ENCODE results near the gene GPBP1.
"Not testable (repeated sequence)": the region's sequence is repeated elsewhere in the genome, so short reads cannot be mapped to it uniquely, and the experiment has no call there.

GPBP1 gene, protein sequence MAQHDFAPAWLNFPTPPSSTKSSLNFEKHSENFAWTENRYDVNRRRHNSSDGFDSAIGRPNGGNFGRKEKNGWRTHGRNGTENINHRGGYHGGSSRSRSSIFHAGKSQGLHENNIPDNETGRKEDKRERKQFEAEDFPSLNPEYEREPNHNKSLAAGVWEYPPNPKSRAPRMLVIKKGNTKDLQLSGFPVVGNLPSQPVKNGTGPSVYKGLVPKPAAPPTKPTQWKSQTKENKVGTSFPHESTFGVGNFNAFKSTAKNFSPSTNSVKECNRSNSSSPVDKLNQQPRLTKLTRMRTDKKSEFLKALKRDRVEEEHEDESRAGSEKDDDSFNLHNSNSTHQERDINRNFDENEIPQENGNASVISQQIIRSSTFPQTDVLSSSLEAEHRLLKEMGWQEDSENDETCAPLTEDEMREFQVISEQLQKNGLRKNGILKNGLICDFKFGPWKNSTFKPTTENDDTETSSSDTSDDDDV

DNA sequence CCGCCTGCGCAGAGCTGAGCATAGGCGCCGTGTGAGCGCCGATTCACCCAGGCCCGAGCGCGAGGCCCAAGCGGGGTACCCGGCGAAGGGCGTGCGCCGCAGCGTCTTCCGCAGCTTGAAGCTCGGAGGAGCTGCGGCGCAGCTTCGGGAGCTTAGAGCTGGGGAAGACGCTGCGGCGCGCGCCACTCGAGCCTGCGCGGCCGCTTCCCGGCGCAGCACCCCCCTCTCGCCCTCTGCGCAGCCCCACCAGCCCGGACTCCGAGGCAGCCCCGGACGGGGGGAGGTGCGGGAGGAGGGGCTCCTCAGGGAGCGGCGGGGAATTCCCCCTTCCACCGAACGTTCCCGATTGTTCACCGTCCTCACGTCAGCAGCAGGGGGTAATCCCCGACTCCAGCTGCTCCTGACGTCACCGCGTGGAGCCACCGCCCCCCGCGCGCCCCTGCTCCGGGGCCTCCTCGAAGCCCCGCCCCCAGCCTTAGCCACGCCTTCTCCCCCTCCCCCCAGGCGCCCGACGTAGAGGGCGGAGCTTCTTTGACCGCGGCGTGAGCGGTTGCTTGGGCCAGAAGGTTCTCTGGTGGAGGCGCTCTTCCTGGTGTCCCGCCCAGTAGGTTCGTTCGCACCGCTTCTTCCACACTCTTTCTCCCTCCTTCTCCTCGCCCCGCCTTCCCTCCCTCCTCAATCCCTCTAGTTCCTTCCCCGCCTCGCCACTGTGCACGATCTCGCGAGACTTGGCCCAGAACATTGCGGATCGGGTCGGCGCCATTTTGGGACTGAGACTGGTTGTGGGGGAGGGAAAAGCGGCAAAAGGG lies at the start of gene GPBP1:
GPBP1 (plus strand) TSS at position 741 of the 809 bp plus-strand sequence. CDS start 40,072 bp downstream, outside the sequence.
- DNase-seq = peak; percentile 99

DNA sequence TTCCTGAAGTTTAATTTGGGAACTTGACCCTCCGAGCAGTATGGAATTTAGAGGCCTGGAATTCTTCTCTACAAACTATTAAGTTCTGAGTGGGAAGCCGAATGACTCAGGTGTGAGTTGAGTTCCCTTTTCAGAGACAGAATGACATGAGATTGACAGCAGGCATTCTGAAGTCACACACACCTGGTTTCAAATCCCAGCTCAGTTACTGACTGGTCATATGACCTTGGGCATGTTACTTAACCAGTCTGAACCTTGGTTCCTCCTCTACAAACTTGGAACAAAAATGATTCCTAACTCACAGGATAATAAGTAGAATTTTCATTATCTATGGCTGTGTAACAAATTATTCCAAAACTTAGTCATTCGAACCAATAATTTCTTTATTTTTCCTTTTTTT lies 45.5 kb upstream of the GPBP1 start:
- no peak for DNase-seq

DNA sequence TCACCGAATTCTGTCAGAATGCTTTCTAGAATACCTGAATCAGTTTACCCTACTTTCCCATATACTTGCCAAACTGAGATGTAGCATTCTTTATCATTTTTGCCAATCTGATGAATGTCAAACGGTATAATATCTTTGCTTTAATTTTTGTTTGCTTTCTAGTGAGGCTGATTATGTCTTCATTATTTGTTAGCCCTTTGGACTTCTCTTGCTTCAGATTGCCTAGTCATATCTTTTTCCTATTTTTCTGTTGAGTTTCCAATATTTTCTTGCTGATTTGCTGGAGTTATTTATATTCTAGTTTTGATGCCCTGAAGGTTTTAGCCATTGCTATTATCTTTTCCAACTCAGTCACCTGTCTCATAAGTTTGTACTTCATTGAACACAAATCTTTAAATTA lies 40.3 kb upstream of the GPBP1 start:
- DNase-seq = no peak

DNA sequence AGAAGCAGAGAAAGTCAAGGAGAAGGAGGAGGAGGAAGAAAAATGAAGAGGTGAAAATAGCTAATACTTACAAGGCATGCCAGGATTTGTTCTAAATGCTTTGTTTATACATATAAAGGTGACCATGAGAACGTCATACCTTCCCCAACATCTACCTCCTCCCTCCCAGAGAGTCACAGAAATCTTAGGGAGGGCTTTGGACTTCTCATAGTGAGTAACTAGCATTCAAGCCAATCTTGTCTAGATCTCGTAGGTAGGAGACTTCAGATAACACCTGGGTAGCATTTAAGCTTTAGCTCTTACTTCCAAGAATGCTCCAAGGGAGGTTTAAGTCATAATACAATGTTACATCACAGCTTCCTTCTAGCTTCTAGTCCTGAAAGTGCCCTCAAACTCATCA lies 36.5 kb upstream of the GPBP1 start:
- DNase-seq = no peak

DNA sequence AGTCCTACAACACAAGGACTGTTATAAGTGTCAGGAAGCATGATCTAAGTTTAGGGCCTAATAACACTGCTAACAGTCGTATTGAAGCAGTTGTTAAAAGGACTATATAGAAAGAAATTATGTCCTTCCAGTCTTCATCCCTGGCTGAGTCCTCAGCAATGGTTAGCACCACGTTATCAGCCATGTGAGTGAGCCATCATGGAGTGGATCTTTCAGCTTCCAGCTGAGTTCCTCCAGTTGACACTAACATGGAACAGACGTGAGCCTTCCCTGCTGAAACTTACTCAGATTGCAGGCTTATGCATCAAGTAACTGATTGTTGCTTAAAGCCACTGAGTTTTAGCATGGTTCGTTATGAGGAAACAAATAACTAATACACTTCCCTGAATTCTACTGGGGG lies 21.5 kb upstream of the GPBP1 start:
- DNase-seq = no peak

DNA sequence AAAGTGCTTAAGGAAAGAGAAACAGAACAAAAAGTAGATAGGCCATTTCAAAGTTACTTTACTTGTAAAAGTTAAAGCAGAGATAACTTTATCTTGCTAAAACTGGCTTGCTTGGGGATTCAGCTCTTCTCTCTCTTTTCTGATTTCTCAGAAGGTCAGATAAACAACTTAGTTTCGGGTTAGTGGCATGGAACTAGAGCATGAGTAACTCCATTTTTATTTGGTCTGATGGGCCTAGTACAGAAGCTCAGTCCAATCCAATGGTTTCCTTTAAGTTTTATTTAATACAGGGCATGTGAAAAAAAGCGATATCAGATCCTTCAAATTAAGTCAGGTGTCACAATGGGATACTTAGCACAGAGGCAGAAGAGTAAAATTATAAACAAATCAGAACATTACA lies 18.8 kb upstream of the GPBP1 start:
- no peak for DNase-seq

DNA sequence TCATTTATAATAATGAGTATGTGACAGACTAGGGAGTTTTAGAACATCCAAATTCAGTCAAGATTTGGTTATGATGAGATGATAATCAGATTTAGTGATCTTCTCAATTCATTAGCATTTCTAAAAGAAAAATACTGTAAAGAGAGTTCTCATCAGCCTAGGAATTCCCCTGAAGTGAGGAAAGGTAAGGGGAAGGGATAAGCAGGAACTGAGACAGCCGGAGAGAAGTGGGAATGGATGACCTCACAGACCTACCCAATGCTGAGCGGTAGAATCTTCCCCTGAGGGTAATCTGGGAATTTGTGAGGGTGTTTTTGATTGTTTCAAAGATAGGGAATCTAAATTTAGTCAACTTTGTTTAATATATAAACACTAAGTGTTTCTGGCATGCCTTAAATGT lies 16.7 kb upstream of the GPBP1 start:
- no peak for DNase-seq

DNA sequence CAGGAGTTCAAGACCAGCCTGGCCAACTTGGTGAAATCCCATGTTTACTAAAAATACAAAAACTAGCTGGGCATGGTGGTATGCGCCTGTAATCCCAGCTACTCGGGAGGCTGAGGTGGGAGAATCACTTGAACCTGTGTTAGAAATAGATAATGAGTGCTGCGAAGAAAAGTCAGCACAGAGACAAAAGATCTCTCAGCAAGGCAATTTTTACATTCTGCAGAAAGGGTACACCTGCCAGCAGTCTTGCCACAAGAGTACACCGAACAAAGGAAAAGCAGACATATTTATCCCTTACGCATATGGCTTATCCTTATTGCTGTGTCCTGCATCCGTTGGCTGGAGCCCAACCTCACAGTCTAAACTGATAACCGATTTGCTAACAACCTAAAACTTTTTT lies 16.2 kb upstream of the GPBP1 start:
- DNase-seq = no peak

DNA sequence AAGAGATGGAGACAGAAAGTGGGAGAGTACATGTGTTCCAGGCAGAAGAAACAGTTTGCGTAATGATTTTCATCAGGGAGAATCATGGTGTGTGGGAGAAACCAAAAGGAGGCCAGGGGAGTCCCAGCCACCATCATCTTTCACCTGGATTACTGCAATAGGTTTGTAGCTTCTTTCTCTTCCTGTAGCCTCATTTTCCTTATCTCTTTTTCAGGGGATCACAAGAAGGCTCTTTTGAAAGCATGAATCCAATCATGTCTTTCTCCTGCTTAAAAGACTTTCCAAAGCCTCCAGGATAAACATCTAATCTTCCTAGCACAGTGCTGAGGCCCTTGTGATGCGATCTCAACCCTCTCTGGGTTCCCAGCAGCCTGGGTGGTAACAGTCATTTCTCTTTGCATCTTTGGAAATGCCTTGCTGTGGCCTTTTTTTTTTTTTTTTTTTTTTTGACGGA lies 10.3 kb upstream of the GPBP1 start:
- DNase-seq = no peak

DNA sequence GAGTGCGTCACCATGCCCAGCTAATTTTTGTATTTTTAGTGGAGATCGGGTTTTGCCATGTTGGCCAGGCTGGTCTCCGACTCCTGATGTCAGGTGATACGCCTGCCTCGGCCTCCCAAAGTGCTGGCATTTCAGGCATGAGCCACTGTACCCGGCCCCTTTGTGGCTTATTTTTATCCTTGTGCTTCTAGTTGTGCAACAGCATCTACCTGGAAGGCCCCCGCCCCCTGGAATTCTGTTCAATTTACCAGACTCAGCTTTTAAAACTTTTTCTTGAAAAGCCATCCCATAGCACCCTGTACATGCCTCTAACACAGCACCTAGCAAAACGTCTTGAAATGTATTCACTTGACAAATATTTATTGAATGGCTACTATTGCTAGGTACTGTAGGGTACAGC lies 9.7 kb upstream of the GPBP1 start:
- no peak for DNase-seq

DNA sequence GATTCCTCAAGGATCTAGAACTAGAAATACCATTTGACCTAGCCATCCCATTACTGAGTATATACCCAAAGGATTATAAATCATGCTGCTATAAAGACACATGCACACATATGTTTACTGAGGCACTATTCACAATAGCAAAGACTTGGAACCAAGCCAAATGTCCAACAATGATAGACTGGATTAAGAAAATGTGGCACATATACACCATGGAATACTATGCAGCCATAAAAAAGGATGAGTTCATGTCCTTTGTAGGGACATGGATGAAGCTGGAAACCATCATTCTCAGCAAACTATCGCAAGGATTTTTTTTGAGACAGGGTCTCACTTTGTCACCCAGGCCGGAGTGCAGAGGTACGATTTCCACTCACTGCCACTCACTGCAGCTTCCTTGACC lies 8.7 kb upstream of the GPBP1 start:
- not testable (repeated sequence) for DNase-seq

DNA sequence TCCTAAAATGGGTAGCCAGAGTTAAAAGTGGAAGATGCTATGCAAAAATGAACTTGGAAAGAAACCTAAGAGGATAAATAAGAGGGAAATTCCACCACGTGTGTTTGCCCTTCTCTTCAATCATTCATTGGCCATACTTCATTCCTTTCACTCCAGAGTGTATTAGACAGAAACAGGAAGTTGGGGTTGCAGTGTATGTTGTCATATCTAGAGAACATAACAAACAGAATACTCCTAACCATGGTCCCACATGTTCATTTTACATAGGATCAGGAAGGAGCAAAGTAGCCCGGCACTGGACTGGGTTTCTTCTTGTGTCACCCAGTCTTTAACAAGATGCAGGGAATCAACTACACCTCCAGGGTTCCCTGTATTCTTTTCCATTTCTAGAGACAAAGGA lies 7.6 kb upstream of the GPBP1 start:
- no peak for DNase-seq

DNA sequence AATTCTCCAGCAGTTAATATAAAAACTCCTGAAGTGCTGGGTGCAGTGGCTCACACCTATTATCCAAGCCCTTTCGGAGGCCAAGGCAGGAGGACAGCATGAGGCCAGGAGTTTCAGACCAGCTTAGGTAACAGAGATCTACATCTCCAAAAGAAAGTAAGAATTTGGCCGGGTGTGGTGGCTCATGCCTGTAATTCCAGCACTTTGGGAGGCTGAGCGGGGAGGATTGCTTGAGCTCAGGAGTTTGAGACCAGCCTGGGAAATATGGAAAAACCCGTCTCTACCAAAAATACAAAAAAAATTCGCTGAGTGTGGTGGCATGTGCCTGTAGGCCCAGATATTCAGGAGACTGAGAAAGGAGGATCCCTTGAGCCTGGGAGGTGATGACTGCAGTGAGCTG lies 6.7 kb upstream of the GPBP1 start:
- DNase-seq = no peak

DNA sequence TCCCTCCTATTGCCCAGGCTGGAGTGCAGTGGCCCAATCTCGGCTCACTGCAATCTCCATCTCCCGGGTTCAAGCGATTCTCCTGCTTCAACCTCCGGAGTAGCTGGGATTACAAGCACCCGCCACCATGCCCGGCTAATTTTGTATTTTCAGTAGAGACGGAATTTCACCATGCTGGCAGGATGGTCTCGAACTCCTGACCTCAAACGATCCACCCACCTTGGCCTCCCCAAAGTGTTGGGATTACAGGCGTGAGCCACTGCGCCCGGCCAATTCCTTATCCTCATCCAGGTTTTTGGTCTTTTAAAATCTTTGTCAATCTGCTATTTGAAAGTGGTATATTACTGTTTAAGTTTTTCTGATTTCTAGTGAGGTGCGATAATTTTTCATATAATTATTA lies 3.7 kb upstream of the GPBP1 start:
- not testable (repeated sequence) for DNase-seq

DNA sequence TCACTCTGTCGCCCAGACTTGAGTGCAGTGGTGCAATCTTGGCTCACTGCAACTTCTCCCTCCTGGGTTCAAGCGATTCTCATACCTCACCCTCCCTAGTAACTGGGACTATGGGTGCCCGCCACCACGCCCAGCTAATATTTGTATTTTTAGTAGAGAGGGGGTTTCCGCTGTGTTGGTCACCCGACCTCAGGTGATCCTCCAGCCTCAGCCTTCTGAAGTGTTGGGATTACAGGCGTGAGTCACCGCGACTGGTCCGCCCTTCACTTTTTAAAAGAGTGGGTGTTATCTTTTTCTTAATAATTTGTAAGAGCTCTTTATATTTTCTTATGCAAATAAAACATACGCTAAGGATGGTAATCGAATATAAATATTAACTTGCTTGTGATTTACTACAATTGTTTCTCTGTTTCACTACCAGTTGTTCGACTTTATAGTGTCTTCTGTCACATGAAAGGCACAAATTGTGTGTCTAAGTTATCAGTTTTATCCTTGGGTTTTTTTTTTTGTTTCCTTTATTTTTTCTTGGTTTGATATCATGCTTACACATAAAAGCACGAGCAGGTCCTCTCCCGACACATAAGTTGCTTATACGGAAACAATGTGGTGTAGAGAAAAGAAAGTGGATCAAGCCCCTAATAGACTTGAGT lies 1.9 kb upstream of the GPBP1 start:
- no peak for DNase-seq

DNA sequence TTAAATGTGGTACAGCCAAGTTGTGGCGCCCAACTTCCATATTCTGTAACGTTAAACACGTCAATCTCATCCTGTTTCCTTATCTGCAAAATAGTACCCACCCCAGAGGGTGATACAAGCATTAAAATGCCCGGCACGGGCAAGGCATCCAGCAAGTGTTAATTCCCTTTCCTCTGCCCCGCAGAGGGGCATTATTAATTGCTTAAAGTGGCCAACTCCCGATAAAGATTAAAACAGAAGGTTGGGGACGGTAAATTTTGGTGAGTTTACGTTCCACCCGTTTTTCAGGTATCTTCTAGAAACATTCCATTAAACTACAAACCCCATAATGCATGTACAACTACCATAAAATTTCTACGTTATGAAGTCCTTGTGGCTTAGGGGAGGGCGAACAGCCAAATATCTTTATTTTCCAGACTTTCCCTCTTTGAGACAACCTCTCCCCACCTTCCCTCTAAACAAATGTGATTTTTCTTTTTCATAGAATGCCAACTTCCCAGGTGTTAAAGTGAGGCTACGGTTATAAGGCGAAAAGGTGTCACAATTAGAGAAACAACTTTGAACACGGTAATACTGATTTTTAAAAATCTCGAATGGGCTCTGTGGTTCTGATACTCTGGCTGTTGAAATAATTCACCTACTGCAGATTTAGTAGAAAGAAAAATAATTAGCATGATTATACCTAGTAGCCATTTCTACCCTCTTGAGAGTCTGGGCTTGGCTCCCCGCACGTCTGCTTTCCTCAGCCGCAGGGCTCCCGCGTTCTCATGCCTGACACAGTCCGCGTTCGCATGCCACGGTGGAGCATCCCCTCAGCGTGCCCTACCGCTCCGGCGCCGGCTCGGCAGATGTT lies 1.2 kb upstream of the GPBP1 start:
- DNase-seq = no peak

DNA sequence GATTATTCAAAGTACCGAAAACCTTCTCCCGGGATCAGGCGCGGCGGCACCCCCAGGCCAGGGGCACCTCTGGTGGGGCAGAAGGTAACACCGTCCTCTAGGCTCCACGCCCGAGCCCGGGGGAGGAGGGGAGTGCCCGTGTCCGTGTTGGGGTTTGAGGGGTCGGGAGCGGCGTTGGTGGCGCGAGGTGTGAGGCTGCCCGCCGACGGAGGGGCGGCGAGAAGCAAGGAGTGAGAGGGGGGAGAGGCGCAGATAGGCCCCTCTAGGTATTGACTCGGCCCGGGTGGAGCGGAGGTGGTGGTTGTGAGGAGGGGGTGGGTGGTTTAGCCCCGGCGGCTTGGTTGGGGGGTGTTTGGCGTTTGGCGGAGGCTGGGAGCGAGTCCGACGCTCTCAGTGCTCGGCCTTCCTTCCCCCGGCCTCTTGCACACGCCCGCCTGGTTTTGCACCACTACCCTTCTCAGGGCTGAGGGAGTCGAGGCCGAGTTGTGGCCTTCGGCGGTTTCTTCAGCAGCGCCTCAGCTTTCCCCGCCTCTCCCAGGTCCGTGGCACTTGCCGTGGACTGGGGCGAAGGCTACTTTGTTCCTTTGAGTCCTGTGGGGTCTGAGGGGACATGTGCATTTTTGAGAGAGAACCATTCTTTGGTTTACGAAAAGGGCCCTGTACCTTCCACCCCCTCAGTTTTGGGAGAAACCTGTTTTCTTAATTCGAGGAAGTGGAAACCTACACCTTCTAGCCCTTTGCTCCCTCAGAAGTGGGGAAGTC lies 450 bp downstream of the GPBP1 start:
- peak; percentile 53 for DNase-seq

DNA sequence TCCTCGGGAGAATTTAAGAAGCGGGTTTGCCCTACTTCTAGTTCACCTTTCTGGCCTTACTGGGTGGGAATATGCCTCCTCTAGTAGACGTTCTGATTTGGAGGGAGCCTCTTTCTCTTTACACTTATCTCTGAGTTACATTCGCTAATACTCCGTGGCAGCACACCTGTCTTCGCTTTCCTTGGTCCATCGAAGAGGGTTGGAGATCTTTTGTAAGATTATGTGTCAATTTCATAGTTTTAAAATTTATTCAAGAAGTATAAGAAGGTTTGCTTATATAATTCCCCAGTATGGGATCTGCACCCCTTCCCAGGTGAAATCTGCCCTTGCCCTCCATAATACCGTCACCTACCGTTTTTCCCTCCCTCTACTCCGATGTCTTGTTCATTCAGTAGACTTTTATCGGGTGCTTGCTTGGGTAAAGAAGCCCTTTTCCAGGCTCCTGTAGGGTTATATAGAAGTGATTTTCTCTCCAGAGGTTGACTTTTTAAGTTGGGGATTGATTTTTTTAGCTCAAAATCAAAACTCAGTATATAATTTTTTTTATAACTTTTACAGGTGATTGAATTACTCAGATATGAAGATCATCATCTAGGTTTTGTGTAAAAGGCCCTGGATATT lies 1.1 kb downstream of the GPBP1 start:
- no peak for DNase-seq

DNA sequence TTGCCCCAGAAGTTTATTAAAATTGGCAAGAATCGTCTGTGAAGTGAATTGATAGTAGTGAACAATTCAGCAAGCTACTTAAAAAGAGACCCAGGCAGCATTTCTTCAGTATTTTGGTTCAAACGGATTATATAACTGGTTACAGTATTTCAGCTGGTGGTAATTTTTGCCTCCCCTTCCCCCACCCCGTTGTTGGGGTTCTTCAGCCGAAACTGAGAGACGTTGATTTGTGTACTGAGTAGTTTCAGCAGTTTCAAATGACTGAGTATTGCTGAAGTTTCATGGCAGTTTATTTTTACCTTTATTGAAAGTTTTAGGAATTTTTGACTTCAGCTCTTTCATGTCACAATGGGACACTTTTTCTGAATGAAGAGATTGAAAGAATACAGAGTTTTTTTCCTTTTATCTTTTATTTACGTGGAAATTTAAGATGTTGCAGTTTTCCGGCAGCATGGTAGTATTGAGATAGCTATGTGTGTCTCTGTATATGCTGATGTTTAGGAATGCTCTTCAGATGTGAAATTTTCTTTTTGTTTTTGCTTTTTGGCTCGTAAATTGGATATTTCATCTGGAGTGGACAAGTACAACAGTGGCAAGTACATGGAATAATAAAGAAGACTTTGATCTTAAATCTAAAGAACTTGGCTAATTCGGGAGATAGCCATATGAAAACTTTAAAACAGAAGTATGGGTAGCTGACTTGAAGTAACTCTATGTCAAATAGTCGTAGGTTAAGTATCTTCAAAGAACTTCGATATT lies 1.9 kb downstream of the GPBP1 start:
- DNase-seq = no peak

DNA sequence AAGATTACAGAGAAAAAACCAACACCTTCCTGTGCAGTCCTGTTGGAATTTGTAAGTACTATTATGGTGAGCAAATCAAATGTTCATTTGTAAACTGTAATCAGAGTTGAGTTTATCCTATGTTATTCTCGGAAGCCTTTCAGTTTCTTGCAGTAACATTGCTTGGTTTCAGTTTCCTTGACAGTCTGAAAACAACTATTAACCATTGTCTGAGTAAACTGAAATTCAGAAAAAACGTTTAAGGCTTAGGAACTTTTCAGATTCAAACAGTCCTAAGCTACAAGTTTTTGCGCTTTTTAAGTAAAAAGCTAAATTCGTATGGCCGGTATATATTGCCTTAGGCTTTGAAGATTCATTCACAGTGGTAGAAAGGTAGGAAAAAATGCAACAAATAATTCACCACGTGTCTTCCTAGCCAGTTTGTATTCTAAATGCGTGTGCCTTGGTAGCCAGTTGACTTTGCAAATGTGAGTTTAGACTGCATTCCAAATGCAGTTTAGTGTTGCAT lies 2.5 kb downstream of the GPBP1 start:
- no peak for DNase-seq
